GM10847 (cell line): ENCODE results near the gene FAM78B.

Experiments
- POLR2A ChIP-seq: IDR thresholded peaks from 2 replicates; pipeline ENCODE4 v1.6.1; 2011; ENCODE audit not compliant: insufficient read length; ENCODE audit errors: extremely low read depth

The FAM78B gene

GRCh38 chr1:166113031-166113430 is 53.8 kb downstream of the FAM78B start:
- no peak for TF ChIP-seq POLR2A

GRCh38 chr1:166112425-166112824 is 54.4 kb downstream of the FAM78B start:
- no peak for TF ChIP-seq POLR2A

- TF ChIP-seq POLR2A = no peak
Observed at GRCh38 chr1:166111430-166111829, 55.4 kb downstream of the FAM78B start.

GRCh38 chr1:166090244-166090643 is 76.6 kb downstream of the FAM78B start:
- TF ChIP-seq POLR2A = no peak

- no peak for TF ChIP-seq POLR2A
Observed at GRCh38 chr1:166089804-166090203, 77.0 kb downstream of the FAM78B start.

GRCh38 chr1:166088572-166088955 is 78.2 kb downstream of the FAM78B start:
- no peak for TF ChIP-seq POLR2A

- TF ChIP-seq POLR2A = no peak
Observed at GRCh38 chr1:166087734-166088571, 78.8 kb downstream of the FAM78B start.

- no peak for TF ChIP-seq POLR2A
Observed at GRCh38 chr1:166086113-166086883, 80.5 kb downstream of the FAM78B start.

- TF ChIP-seq POLR2A = no peak
Observed at GRCh38 chr1:166084613-166085012, 82.2 kb downstream of the FAM78B start.

GRCh38 chr1:166083887-166084286 is 82.9 kb downstream of the FAM78B start:
- no peak for TF ChIP-seq POLR2A

GRCh38 chr1:166082601-166083000 is 84.2 kb downstream of the FAM78B start:
- TF ChIP-seq POLR2A = no peak

GRCh38 chr1:166080967-166081870 is 85.6 kb downstream of the FAM78B start:
- TF ChIP-seq POLR2A = no peak

- no peak for TF ChIP-seq POLR2A
Observed at GRCh38 chr1:166080277-166080966, 86.4 kb downstream of the FAM78B start.

GRCh38 chr1:166079276-166079675 is 87.5 kb downstream of the FAM78B start:
- TF ChIP-seq POLR2A = no peak

GRCh38 chr1:166073489-166073888 is 93.3 kb downstream of the FAM78B start:
- TF ChIP-seq POLR2A = no peak

GRCh38 chr1:166069390-166069789 is 97.4 kb downstream of the FAM78B start:
- TF ChIP-seq POLR2A = no peak
